Measurements from ENCODE around the gene SEMA6D.
A peak's percentile ranks its signal among the peaks of the same experiment; 100 is the strongest.

SEMA6D gene

DNA sequence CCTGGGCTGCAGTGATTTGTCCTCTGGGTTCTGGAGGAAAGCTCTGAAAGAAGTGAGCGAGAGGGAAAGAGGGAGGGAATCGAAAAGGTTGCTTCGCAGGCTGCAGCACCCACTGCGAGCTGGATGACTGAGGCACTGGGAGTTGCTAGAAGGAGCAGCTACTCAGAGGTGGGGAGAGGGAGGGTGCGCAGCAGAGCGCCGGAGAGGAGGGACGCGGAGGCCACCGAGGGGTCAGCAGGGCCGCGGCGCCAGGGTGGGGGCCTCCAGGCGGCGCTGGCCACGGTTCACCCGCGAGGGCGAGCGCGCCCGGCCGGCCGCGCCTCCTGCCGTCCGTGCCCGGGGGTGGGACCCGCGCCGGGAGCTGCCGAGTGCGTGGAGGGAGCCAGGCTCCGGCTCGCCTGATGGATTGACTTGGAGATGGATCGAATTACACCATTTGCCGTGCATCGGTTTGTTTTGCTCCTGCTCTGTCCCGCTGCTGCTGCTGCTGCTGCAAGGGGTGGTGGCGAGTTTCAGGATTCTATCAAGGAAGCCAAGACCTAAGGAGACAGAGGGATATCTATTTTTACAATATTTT lies at the start of gene SEMA6D:
Gene SEMA6D, plus strand, starts transcription at position 470 of the 577 bp plus-strand sequence. CDS start 42,294 bp downstream, outside the sequence.
- DNase-seq: peak in 53 of 56 donors; percentile 10 to 87 (median 71)

DNA sequence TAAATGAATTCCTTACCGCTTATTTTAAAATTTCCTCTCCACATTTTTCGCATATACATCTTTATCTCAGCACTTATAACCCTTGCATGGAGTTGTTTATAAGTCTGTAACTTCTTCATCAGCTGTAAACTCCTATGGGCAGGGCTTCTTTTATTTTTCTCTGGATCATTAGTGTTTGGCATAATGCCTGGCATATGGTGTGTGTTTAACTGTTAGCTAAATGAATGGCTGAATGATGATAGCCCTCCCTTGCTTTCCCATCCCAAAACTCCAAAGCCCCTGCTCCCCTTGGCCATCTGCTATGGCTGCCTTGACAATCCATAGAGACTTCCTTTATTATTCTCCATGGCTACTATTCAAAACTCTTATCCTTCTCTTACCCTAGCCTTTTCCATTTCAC lies 48.1 kb upstream of the SEMA6D start:
- DNase-seq: no peak

DNA sequence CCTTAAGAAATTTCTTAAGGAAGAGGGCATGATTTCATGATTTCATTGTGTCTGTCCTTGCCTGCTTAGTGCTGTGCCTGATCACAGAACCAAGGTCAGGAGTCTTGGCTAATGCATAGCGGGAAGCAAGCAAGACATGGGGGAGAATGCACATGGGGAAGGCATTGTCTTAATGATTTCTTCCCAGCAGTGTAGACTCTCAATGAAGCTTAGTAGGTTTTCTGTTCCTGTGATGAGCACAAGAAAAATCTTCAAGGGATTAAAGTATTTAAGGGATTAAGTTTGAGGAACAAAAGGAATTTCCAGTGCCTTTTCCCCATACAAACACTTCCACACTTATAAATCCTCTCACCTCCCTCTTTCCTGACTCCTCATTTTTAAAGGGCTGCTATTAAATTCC lies 46.9 kb upstream of the SEMA6D start:
- no peak for DNase-seq

DNA sequence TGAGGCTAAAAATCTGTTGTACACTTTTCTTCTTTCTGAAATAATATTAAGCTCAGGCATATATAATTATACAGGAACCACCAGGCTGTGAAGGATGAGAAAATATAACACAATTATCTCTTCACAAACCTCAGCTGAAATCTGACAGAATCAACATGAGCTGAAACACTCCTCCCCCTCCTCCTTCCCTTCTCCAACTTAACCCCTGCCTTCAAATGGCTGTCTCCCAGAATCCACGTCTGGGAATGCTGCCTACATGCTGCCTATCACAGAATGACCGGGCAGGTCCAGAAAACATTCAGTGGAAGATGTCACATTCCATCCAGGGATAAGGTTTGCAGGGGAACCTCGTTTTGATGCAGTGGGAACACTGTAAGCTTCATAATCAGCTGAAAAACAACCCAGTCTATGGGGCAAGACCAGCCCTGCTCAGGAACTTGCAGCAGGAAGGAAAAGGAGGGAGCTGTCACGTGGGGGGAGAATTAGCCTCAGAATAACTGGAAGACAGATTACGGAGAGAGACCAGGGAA lies 44.0 kb upstream of the SEMA6D start:
- DNase-seq: peak in 1 of 56 donors; percentile 1

- DNase-seq: no peak
Observed at GRCh38 chr15:47674586-47675232, 42.6 kb upstream of the SEMA6D start.

- no peak for DNase-seq
Observed at GRCh38 chr15:47675735-47676134, 41.6 kb upstream of the SEMA6D start.

DNA sequence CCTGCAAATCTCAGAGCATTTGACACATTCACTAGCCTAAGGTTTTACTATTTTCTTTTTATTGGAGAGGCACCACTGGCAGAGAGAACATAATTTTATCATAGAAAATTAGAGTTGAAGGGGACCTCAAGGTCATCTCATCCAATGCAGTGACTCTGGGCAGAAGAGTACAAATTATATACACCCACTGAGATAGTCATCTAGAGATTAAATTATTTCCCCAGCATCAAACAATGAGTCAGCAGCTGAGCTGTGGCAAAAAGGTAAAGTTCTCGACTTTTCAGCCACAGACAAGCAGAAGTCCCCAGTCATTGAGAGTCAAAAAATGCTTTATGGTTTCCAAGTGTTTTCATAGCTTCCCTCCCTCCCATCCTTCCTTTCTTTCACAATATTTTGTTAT lies 39.3 kb upstream of the SEMA6D start:
- no peak for DNase-seq

- DNase-seq: no peak
Observed at GRCh38 chr15:47682661-47683060, 34.6 kb upstream of the SEMA6D start.

GRCh38 chr15:47685141-47685870 lies 32.0 kb upstream of the SEMA6D start:
- no peak for DNase-seq

GRCh38 chr15:47688573-47689086 lies 28.7 kb upstream of the SEMA6D start:
- DNase-seq: no peak

DNA sequence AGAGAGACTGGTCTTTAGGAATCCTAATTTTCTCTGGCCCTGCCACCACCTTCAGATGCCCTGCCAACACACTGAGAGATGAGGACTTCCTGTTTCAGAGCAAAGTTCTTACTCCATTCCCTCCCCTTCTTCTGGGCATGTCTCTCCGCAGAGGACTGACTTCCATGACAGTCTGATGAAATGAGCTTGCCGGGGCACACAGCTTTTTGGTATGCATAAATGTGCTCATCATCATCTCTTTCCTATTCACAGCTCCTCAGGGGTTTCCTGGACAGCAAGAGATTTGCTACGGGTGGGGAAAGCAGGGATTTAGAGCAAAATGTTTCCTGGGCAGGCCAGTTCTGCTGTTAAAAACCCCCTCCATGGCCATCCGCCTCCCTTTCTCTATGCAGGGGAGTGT lies 27.6 kb upstream of the SEMA6D start:
- no peak for DNase-seq

DNA sequence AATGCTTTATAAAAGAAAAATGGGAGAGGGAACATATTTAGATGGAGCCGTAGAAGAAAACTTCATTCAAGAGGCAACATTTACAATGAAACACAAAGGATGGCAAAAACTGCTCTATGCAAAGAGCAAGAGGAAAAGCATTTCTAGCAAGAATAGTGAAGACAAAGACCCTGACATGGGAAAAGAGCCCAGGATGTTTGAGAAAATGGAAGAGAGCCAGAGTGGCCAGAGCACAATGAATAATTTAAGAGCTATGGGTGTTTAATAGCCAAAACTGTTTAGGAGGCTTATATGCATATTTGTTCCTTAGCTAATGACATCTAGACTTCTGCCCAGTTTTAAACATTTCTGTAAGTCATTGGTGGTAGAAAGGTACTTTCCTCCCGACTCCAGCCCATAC lies 25.4 kb upstream of the SEMA6D start:
- no peak for DNase-seq

- no peak for DNase-seq
Observed at GRCh38 chr15:47696351-47696750, 21.0 kb upstream of the SEMA6D start.

DNA sequence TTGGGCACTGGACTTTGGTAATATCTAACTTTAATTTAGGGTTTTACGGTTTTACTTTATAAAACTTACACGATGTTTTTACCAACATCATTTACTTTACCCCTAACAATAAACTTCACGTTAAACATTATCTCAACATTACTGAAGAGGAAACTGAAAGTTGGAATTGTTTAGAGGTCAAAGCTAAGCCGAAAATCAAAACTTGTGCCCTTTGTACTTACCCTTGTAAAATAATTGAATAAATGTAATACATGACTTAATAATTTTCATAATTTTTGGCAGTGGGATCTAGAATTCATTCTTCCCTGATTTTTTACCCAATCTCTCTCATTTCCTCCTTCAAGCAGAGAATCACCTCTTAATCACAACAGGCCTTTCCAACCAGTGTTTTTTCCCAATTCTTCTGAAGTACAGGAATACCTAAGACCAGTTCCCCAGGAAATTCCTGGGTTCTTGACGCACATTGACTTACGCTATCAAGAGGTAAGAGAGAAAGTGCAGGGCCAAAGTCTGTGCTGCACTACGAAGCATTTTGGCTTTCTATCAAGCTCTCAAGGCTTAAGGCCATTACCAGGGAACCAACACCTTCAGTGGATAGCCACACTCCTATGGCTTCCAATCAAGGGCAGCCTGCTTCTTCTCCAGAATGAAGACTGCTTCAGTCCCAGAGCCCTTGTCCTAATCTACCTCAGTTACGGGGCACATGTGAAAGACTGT lies 11.9 kb upstream of the SEMA6D start:
- DNase-seq: no peak

DNA sequence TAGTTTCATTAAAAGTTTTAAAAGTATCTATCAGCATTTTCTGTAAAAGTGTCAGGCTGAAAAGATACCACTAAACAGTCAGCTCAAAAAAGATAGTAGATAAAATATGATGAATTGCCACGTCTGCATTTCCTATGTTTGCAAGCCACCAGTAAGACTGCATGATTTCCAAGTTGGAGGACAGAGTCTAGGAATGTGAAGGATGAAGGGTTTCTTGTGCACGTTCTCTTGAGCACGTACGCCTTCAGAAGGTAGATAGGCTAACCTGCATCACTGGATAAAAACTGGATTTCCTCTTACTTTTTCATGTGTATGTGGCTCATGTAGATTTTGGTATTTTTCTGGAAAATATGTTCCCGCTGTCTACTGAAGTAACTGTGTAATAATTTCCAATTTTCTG lies 9.9 kb upstream of the SEMA6D start:
- no peak for DNase-seq

- DNase-seq: no peak
Observed at GRCh38 chr15:47708161-47708980, 8.9 kb upstream of the SEMA6D start.

DNA sequence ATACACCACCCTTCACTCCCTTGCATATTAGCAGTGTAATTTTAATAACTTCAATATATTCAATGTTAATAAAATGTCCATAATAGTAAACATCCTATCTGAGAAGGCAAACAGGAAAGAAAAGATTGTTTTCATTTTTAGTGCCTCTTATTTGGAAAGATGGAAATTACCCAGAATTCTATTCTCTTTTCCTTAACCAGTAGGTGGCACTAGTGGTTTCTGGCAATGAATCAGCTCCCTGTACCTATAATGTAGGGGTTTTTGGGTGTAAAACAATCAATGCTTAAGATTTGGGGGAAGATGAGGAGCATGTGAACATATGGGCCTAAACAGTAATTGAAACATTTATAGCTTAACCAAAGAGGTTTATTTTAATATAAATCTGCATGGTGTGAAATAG lies 5.7 kb upstream of the SEMA6D start:
- no peak for DNase-seq

DNA sequence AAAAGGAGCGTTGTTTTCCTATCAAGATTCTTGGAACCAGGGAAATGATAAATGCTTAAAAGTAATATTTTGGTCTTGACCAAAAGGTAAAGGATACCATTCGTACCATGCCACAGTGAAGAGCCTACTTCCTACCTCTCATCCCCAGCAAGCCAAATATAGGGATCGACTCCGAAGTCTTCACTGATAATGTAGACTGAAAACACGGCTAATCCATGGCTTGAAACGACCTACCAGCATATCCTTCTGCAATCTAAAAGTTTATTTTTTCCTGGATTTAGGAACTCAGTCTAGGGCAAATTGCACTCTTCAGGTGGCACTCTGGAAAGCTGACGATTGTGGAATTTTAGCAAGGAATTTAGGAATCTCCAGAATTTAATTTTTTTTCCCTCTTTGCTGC lies 1.9 kb upstream of the SEMA6D start:
- DNase-seq: no peak

- DNase-seq: peak in 53 of 56 donors; percentile 5 to 80 (median 50)
Observed at GRCh38 chr15:47715856-47716445, 1.4 kb upstream of the SEMA6D start.

- DNase-seq: no peak
Observed at GRCh38 chr15:47716516-47716915, 789 bp upstream of the SEMA6D start.

Measured in amygdala (tissue), 56 donors.